Glutamatergic neuron (in vitro differentiated cells): ENCODE results near the gene FUZ. TPM values are rescaled to one million over a fixed set of nuclear protein-coding genes. Genes with fewer than 3 reads are reported as not detected.

Experiments
- DNase-seq: peaks from one replicate; pipeline ENCODE4 v3.0.0; 2022
- H3K27ac Mint-ChIP-seq: one replicate; pipeline ENCODE4 v1.8.0; 2020; ENCODE audit warnings: mild to moderate bottlenecking, mixed read lengths, inconsistent platforms; ENCODE audit not compliant: unreplicated experiment
- H3K27me3 Mint-ChIP-seq: one replicate; pipeline ENCODE4 v1.8.0; 2020; ENCODE audit warnings: mild to moderate bottlenecking, moderate library complexity, mixed read lengths, inconsistent platforms; ENCODE audit not compliant: unreplicated experiment
- H3K36me3 Mint-ChIP-seq: one replicate; pipeline ENCODE4 v1.8.0; 2020; ENCODE audit warnings: mild to moderate bottlenecking, mixed read lengths, inconsistent platforms; ENCODE audit not compliant: unreplicated experiment
- H3K4me1 Mint-ChIP-seq: one replicate; pipeline ENCODE4 v1.8.0; 2020; ENCODE audit warnings: mild to moderate bottlenecking, low read depth, mixed read lengths, inconsistent platforms; ENCODE audit not compliant: unreplicated experiment
- H3K4me3 Mint-ChIP-seq: one replicate; pipeline ENCODE4 v1.8.0; 2020; ENCODE audit warnings: mild to moderate bottlenecking, mixed read lengths, inconsistent platforms; ENCODE audit not compliant: unreplicated experiment
- H3K9me3 Mint-ChIP-seq: one replicate; pipeline ENCODE4 v1.8.0; 2020; ENCODE audit warnings: mild to moderate bottlenecking, moderate library complexity, mixed read lengths, inconsistent platforms; ENCODE audit not compliant: unreplicated experiment
- CTCF ChIP-seq: fragments of 200-600 bp; sonication (generic); IDR thresholded peaks from one replicate; pipeline ENCODE4 v1.5.0; 2021; ENCODE audit not compliant: partially characterized antibody, unreplicated experiment
- total RNA-seq: library from RNA; stranded (reverse); fragmentation: NEBNext Ultra II Directional; extraction: Animal tissue kit (Norgen Biotek cat#: 25700); gene quantifications from one replicate; pipeline ENCODE4 v1.2.1, GENCODE V29; 2021; ENCODE audit not compliant: unreplicated experiment

The FUZ gene
- total RNA-seq, 1 donor from 2014 or later = 13.6 TPM

DNA sequence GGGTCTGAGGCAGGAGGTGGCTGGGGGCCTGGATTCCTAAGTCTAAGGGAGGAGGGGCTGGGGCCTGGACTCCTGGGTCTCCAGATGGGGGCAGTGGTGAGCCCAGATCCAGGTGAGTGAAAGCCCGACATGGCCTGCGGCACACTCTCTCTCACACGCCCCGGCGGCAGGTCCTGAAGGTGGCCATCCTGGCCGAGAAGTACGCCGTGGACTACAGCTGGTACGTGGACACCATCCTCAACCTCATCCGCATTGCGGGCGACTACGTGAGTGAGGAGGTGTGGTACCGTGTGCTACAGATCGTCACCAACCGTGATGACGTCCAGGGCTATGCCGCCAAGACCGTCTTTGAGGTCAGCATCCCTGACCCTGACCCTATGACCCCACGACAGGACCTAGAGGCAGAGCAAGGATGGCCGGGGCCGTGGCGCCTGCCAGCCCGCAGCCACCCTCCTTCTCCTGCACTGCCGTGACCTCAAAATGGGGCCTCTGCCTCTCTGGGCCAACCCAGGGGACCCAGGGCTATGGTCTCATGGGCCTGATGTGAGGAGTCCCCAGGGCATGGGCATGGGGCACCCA is 13.2 kb downstream of the FUZ start:
- Mint-ChIP-seq H3K27me3 (peaks cover 8% of the 10 kb centered on the region), H3K4me3 (no peak overlapping the region), H3K4me1 (peaks cover 3% of the 10 kb centered on the region), H3K9me3 (peaks cover 4% of the 10 kb centered on the region), H3K27ac (no peak overlapping the region), H3K36me3 (peaks cover 10% of the 10 kb centered on the region)
- no peak for TF ChIP-seq CTCF
- DNase-seq = no peak

DNA sequence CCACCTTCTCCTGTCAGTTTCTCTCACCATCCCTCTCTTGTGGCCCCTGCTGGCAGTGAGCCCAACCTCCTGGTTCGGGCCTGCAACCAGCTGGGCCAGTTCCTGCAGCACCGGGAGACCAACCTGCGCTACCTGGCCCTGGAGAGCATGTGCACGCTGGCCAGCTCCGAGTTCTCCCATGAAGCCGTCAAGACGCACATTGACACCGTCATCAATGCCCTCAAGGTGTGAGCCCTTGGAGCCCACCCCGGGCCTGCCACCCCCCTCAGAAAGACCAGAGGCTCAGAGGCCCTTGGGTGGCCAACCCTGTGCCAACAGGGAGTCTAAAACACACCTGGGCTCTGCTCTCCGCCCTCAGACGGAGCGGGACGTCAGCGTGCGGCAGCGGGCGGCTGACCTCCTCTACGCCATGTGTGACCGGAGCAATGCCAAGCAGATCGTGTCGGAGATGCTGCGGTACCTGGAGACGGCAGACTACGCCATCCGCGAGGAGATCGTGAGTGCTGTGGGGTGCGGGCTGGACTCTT is 13.8 kb downstream of the FUZ start:
- H3K36me3 Mint-ChIP-seq = peaks cover 10% of the 10 kb centered on the region
- peaks cover 4% of the 10 kb centered on the region for H3K9me3 Mint-ChIP-seq
- H3K4me1 Mint-ChIP-seq = peaks cover 3% of the 10 kb centered on the region
- no peak for DNase-seq
- H3K27me3 Mint-ChIP-seq = peaks cover 10% of the 10 kb centered on the region
- H3K4me3 Mint-ChIP-seq = no peak overlapping the region
- no peak overlapping the region for H3K27ac Mint-ChIP-seq
- no peak for TF ChIP-seq CTCF

GRCh38 chr19:49798574-49798973 is 14.5 kb downstream of the FUZ start:
- H3K27me3 Mint-ChIP-seq = peaks cover 10% of the 10 kb centered on the region
- H3K9me3 Mint-ChIP-seq = peaks cover 4% of the 10 kb centered on the region
- H3K4me3 Mint-ChIP-seq = no peak overlapping the region
- no peak for TF ChIP-seq CTCF
- no peak overlapping the region for H3K27ac Mint-ChIP-seq
- peaks cover 8% of the 10 kb centered on the region for H3K36me3 Mint-ChIP-seq
- peaks cover 3% of the 10 kb centered on the region for H3K4me1 Mint-ChIP-seq
- no peak for DNase-seq

- H3K27ac Mint-ChIP-seq = no peak overlapping the region
- peaks cover 3% of the 10 kb centered on the region for H3K9me3 Mint-ChIP-seq
- H3K4me3 Mint-ChIP-seq = no peak overlapping the region
- peaks cover 6% of the 10 kb centered on the region for H3K36me3 Mint-ChIP-seq
- TF ChIP-seq CTCF = no peak
- DNase-seq = no peak
- peaks cover 10% of the 10 kb centered on the region for H3K27me3 Mint-ChIP-seq
- no peaks in the 10 kb centered on the region for H3K4me1 Mint-ChIP-seq
Observed at GRCh38 chr19:49795615-49796014, 17.5 kb downstream of the FUZ start.

DNA sequence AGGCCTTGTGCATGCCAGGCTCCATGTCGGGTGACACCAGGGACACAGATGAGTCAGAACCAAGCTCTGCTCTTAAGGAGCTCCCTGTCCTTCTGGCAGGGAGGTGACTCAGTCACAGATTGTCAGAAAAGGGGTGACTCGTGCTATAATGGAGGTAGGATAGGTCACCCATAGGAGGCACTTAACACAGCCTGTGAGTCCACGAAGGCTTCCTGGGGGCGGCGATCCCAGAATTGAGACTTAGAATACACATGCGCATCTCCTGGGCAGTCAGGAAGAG is 19.6 kb downstream of the FUZ start:
- peaks cover 8% of the 10 kb centered on the region for H3K27me3 Mint-ChIP-seq
- peaks cover 4% of the 10 kb centered on the region for H3K9me3 Mint-ChIP-seq
- H3K36me3 Mint-ChIP-seq = peaks cover 11% of the 10 kb centered on the region
- TF ChIP-seq CTCF = no peak
- no peak overlapping the region for H3K4me3 Mint-ChIP-seq
- H3K27ac Mint-ChIP-seq = peak overlapping the region; percentile 33
- DNase-seq = no peak
- H3K4me1 Mint-ChIP-seq = peaks cover 1% of the 10 kb centered on the region
